AG08395 (cell line): Measurements from ENCODE around the gene OR2T10.
"Not testable (repeated sequence)": the region's sequence is repeated elsewhere in the genome, so short reads cannot be mapped to it uniquely, and the experiment has no call there.

Source experiments
- DNase-seq: peaks from one replicate; pipeline ENCODE4 v3.0.0; 2012; ENCODE audit warnings: mixed read lengths, low spot score

OR2T10 gene, protein sequence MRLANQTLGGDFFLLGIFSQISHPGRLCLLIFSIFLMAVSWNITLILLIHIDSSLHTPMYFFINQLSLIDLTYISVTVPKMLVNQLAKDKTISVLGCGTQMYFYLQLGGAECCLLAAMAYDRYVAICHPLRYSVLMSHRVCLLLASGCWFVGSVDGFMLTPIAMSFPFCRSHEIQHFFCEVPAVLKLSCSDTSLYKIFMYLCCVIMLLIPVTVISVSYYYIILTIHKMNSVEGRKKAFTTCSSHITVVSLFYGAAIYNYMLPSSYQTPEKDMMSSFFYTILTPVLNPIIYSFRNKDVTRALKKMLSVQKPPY

DNA sequence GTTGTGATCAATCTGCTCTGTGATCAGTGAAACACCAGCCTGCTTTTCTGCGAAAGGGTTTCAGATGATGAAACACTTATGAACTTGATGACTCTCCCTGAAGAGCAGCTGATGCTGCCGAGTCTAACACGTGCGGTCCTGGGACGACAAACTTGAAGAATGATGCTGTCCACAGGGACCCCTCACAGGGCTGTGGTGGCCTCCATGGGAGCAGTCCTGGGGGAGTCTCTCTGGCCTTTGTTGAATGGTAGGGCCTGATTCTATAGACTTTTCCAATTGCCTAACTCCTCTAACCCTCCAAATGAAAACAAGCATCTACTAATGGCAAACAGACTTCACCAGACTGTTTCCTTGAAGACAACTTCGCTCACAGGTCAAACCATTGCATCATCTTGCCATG is at the start of gene OR2T10:
OR2T10 (minus strand) TSS at position 112 of the 400 bp plus-strand sequence. CDS start 3,932 bp downstream, outside the sequence.
- no peak for DNase-seq

DNA sequence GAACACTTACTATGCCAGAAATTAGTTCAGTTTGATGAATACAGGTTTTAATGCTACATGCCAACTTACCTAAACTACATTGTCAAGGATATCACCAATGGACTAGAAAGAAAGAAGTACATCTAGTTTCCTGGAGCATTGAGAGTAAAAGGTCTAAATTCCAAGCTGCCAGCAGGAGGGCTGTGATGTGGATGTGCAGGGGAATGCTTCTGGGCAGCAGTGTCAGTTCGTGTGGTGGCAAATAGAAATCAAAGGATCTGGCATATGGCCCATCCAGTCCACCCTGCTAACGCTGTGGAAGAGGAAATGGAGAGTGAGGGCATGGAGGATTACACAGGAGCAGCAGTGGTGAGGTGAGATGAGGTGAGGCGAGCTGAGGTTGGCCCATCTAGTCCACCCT is 47.7 kb upstream of the OR2T10 start, which contains the start of gene OR2T35:
OR2T35 (minus strand) TSS at position 101 of the 400 bp plus-strand sequence. CDS start 6,020 bp downstream, outside the sequence.
- not testable (repeated sequence) for DNase-seq

DNA sequence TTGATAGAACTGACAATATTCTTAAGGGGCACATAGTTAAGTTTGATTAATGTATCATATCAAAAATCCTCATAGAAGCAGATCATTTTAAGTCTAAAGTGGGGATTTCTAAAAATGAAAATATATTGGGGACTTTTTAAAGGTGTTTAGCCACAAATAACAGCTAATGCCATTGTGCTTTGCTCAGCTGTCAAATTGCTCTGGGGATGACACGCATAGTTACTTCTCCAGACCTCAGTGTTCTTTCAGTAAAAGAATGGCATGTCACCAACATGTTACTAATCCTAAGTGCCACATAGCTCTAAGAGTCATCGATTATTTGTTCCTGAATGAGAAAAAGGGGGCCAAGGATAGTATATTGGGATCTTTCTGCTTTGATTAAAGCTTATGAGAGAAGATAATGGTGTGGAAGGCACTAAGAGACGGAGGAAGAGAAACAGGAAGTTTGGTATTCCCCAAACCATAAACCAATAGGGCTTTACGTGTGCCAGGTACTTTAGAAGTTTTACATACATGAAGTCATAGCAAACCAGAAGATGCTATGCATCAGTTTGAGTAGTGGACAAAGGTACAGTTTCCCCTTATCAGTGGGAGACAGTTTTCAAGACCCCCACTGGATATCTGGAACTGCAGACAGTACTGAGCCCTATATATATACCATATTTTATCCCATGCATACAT is 45.6 kb upstream of the OR2T10 start:
- not testable (repeated sequence) for DNase-seq

DNA sequence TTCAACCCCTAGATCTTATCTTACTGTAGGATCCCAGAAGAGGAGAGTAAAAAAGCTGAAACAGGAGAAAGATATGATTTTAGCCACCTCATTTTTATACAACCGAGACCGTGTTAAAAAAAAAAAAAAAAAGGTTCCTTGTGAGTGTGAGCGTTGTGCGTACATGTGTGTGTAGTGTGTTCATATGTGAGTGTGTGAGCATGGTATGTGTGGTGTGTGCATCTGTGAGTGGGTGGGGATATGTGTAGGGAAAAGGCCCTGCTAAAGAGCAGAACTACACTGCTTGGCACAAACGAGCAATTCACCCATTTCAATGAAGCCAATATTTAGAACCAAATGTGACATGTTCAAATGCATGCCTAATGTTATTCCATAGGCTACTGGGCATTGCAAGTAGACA is 44.1 kb upstream of the OR2T10 start:
- not testable (repeated sequence) for DNase-seq

DNA sequence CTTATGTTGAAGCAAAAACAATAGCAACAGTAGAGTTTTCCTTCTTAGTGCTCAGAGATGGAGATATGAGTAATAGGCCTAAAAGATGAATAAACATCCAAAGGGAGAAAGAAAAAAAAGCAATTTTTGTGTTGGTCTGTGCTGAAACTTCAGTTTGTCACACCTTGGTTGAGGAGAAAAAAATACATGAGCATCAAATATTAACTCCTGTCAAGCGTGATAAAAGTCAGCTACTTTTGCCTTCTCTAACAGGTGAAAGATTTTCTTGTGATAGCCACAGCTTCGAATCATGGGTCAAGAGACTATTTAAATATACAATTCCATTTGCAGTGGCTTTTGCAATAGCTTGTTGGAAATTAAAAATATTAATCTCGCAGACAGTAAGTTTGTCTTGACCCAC is 43.4 kb upstream of the OR2T10 start:
- not testable (repeated sequence) for DNase-seq

DNA sequence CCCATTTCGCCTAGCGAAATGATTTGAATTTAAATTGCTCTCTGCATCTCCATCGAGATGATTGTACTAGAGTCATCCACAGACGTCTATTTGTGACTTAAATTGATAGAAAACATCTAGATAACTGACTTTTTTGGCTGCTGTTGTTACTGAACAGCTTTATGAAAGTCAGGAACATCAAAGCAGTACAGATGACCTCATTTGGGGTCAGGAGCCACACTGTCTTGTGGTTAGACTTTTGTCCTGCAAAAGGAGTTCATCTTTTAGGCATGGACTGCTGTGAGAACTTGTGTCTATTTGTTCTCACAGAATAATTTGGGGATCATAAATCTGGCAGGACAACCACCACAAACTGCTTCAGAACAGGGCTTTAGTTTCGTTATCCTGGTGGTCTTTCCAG is 42.2 kb upstream of the OR2T10 start:
- not testable (repeated sequence) for DNase-seq

DNA sequence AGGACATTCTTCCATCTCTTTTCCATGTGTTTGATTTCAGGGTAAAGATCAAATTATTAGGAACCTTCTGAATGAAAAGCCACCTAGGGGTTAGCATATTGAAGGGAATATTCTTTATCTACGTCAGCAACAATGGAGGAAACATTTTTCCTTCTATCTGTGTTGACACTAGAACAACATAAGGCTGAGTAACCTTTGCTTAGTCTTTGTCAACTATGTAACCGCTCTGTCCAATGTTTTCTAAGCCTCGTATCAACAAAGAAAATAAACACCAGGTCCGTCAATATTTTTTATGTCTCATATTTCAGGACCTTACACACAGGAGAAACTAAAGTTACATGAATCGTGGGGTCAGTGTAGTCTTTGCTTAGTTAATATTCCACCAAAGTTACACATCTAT is 39.1 kb upstream of the OR2T10 start:
- DNase-seq = not testable (repeated sequence)

DNA sequence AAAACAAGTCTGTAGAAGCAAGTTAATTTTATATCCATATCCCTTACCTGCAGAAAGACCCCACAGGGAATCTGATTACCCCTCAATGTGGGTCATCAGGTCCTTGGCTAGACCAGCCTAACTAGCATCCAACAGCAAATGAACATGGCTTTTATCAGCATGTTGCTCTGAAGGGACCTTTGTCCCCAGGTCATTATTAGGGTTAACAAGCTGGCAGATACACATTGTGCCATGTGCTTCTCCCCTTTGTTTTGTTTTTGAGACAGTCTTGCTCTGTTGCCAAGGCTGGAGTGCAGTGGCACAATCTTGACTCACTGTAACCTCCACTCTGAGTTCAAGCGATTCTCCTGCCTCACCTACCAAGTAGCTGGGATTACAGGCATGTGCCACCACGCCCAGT is 37.5 kb upstream of the OR2T10 start, which contains the start of gene OR2T11:
OR2T11 (minus strand) TSS at position 101 of the 400 bp plus-strand sequence. CDS start 7,963 bp downstream, outside the sequence.
- DNase-seq = not testable (repeated sequence)

DNA sequence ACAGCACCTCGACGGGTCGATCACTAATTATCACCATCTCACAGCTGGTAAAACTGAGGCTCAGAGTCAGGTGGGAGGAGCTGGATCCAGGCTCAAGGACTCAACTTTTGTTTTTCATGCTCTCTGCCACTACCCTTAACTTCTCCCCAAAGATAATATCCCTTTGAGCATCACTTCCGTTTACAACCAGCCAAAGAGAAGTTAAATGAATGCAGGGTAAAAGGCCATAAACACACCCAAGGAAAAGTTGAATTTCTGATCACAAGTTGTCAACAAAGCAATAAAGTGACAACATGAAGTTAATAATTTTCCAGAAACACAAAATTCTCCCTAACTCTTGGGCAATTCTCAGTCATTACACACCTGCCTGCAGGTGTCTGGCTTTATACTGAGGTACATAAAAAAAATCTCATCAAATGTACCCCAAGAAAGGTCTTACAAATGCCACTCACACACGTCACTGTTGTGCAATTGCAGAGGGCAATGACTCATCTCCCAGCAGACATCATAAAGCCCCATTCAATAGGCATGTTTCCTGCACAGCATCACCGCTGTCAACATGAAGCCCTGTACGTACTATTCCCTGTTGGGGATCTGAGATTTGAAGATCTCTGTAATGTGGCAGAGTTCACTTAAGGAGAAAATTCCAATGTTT is 34.0 kb upstream of the OR2T10 start:
- DNase-seq = no peak

DNA sequence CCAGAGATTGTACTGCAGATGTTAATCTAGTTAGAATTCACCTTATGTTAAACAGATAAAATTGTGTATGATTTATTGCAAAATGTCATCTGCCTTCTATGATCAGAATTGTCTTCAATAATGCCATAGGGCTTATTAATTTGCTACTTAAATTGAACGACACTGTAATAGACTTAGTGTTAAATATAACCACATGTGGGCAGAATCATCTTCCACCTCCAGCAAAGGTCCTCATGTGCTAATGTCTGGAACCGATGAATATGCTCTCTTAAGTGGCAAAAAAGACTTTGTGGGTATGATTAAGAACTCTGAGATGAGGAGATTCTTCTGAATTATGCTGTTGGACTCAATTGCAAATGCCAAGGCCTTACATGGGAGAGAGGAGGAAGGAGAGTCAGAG is 33.1 kb upstream of the OR2T10 start:
- no peak for DNase-seq

DNA sequence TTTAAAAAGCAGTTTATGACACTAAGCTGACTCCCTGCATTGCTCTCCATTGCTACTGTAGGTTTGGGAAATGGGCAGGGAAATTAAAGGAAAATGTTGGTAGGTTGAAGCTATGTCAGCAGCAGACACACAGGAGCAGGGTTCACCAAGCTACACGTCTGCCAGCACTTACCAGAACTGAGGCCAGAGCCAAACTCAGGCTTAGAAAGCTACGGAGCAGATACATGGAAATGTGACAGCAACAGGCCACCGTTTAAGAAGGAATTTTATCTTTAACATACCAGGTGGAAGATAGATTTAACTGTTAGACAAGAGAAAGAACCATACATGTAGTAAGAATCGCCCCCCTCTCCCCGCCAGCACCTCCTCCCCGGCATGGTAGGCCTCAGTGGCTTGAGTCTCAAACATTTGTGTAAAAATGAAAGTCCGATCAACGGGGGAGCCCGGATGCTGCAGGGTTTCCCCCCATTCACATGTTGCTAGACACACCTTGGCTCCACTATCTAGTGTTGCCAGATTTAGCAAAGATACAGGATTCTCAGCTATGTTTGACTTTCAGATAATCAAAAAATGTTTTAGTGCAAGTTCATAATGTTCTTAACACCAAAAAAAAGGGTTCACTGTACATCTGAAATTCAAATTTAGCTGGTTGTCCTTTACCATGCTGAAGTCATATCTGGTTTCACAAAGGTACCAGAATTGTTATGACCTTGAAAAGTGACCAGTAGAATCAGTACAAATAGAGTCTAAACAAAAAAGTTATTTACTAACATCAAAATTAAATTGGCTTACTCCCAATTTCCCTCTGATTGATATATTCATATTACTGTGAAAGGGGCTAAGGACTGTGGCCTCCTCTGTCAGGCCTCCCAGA is 30.7 kb upstream of the OR2T10 start:
- DNase-seq = no peak

DNA sequence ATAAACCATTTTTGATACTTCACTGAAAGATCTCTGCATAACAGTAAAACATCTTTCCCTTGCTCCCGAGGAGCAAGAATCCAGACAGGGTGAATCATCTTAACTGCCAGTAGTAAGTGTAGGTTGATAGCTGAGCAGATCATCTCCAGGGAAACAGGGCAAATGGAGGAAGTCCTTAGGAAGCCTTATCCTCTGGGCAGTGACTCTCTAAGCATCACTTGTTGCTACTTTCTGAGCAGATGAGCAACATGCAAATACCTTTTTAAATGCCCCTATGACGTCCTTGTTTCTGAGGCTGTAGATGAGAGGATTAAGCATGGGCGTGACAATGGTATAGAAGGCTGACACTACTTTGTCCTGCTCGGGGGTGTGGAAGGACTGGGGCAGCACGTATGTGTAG is 28.5 kb upstream of the OR2T10 start:
- DNase-seq = no peak

DNA sequence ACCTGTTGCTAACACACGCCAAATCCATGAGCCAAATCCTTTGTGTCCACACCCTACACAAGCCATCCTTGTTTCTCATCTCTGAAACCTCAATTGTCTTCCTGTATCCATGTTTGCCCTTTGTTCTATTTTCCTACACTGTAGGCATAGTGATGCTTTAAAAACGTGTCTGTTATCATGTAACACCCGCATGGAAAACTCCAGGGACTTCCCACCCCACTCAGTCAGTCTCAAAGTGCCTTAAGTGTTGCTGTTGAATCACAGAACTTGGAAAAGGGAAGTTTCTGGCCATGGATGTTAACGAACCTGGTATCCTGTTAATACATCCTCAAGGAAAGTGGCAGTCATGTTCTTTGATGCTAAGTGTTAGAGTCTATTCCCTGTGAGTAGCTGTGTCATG is 27.7 kb upstream of the OR2T10 start:
- DNase-seq = no peak

DNA sequence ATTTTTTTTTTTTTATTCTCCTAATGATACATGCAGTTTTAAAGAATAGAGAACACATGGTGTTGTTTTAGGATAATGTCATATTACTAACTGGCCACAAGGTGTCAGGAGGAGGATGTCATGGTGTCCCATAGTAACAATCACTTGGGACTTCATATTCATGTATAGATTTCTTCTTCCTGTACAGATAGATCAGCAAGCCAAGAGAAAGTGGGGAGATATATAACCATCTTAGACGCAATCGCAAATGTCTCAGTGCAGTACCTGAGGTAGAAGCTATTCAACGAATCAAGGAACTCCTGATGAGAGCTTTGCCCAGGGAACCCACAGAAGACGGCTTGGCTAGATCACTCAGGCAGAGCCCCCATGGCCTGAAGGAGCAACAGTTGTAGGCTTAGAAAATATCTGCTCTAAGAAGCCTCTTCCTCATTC is 25.1 kb upstream of the OR2T10 start:
- DNase-seq = peak; percentile 58

DNA sequence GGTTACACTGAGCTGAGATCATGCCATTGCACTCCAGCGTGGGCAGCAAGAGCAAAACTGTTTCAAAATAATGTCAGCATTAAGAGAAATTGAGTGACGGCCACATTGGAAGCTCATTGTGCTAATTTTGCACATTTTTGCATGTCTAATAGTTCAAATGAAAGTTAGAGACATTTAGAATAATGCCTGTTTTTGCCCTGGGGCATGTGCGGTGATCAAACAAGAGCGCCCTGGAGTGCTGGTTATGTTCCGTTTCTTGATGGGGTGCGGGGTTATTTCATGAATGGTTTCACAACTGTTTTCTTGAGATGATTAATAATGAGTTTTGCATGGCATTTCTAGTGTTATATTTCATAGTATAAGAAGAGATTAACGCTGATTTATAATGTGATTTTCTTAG is 24.3 kb upstream of the OR2T10 start:
- no peak for DNase-seq

DNA sequence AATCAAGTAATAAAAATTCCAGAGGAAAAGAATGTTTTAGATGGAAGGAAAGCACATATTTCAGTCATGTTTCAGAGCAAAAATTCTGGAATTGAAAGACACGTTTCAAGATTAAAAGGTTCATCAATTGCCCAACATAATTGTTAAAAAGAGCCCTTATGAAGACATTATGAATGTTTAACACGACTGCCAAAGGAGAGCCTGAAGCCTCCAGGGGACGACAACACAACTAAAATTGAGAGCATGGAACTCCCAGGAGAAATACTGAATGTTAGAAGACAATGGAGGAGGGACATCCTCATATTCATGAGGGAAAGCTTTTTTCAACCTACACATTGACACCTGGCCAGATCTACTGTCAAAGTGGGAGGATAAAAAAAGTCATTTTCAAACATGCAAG is 21.4 kb upstream of the OR2T10 start:
- DNase-seq = peak; percentile 52

DNA sequence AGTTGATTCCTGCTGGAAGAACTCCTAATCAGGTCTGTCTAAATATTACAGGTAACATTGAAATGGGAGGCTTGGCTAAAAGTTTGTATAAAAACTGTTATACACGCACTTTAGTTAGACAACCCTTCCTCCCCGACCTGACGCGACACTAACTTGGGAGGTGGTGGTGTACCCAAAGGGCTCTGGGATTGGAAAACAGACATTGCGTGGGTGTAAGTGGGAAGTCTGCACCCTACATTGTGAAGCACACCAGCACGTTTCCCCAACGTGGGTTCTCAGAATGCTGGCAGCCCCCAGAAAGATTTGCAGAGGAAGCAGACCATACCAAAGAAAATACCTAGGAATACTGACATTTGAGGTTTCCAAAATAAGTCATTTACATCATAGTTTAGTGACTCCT is 20.6 kb upstream of the OR2T10 start:
- DNase-seq = no peak

DNA sequence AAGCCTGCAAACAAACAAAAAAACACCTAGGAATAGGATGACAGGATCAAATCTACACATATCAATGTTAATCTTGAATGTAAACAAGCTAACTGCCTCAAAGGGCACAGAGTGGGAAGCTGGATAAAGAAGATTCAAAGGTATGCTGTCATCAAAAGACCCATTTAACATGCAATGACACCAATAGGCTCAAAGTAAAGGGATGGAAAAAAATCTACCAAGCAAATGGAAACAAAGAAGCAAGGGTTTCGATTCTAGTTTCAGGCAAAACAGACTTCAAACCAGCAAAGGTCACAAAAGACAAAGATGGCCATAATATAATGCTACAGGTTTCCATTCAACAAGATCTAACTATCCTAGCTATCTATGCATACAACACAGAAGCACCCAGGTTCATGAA is 16.2 kb upstream of the OR2T10 start:
- DNase-seq = no peak

DNA sequence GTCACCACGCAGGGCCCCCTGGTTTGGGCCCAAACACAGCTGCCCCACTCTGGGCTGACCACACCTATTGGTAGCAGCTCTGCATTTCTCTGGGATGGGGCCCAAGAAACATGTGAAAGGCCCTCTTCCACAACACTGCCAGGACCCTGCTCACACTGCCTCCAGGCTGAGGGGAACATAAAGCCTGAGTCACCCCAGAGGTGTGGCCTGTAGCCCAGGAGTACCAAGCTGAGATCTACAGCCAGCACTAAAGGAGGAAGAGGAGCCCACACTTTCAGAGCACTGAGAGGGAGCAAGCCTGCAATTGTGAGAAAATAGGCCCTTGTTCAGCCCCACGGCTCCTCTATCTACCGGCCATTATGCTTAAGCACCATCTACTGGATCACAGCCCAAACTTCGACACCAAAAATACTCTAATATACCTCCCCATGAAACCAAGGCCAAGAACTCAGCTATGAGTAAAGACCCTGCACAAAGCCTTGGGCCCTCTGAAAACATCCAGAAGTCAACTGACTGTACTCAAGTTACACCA is 14.4 kb upstream of the OR2T10 start:
- no peak for DNase-seq

DNA sequence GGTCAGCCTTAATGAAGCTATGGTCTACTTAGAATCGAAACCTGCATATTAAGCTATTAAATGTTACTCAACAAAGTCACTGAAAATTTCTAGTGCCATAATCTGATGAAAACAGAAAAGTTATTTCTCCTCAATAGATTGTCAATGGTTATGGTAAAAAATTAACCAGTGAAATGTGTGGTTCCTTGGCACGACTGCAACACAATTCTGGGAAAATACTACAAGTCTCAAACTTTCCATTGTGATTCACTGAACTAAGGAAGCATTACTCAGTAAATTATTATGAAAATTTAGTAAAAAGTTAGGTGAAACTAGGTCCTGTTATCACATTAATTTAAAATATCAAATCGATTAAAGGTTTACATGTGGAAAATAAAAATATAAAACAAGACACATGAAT is 12.8 kb upstream of the OR2T10 start:
- DNase-seq = no peak

DNA sequence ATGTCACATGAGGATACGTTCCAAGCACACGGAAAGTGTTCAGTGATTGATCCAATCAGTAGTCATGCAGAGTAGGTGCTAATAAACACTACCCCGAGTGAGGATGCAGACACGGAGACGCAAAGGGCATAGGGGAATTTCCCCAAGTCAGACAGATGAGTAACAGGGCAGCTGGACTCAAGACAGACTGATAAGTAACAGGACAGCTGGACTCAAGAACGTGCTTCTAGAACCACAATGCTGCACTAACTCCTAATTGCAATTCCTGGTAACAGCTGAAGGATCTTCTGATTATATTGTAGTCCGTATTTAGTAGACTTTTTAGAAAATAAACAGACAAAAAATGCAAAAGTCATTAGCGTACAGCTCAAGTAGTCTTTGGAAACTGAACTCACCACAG is 1.9 kb upstream of the OR2T10 start:
- DNase-seq = no peak

DNA sequence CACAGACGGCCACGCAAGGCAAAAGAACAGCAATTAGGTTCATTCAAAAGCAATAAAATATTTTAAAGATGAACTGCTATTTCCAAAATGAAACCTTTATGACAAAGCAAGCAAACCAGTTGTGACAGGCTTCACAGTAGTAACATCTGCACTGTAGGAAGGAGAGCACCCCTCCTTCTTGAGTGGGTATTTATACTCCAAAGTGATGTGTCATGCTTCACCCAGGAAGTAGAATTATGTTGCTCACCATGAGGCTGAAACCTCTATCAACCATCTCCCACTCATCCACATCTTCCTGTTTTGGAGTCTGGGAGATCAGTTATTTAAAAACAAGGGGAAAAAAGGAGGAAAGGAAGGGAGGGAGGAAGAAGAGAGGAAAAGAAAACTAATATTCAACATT is 885 bp downstream of the OR2T10 start:
- DNase-seq = no peak
